ENCODE data around the gene ABCC5.
"Not testable (repeated sequence)": the region's sequence is repeated elsewhere in the genome, so short reads cannot be mapped to it uniquely, and the experiment has no call there.

ABCC5 gene

DNA sequence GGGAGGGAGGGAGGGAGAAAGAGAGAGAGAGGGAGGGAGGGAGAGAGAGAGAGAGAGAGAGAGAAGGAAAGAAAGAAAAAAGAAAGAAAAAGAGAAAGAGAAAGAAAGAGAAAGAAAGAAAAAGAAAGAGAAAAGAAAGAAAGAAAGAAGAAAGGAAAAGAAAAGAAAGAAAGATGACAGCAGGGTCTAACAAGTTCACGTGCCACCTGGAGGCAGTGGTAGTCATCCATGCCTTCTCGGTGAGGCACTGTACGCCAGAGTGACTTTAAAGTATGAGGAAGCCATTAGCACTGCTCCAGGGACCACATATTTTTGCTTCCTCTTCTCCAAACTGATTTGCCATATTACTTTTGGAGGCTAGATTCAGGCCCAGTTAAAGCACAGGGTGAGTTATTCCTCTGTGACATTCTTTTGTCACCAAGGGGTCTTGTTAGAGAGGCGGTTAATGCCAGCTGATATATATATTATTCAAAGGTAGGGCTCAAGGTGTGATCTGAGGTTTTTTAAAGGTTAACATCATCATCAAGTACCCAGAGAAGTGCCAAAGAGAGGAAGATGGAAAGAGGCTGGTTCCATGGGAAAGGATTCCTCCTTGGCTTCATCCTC lies 13.6 kb upstream of the ABCC5 start, which contains the start of gene HTR3D:
TSS of gene HTR3D (plus strand) at position 556 of the 606 bp plus-strand sequence. CDS start at position 556, 0 bp downstream.
- no peaks in the 10 kb centered on the region for H3K79me2 ChIP-seq (ENCODE audit: insufficient read depth, low read length)
- ATAC-seq (ENCODE audit: insufficient read depth, low read depth): no peak
- no peak within 1 kb of the TSS for H3K27ac ChIP-seq (ENCODE audit: low read length)
- no peaks in the 10 kb centered on the region for H3K9me3 ChIP-seq (ENCODE audit: insufficient read depth, low read length, severe bottlenecking)
- no peaks in the 10 kb centered on the region for H3K36me3 ChIP-seq (ENCODE audit: insufficient read depth, low read length)
- peaks cover 7% of the 10 kb centered on the region for H3K27me3 ChIP-seq (ENCODE audit: insufficient read depth, low read length, poor library complexity)
- no peaks in the 10 kb centered on the region for H3K4me1 ChIP-seq (ENCODE audit: insufficient read depth, low read length)
- H3K4me3 ChIP-seq (ENCODE audit: low read depth in 1 of 2, low read length in 2 of 2): no peak within 1 kb of the TSS
- H3K4me2 ChIP-seq (ENCODE audit: insufficient read depth, low read length): no peak within 1 kb of the TSS
- DNase-seq: no peak
- no peak for TF ChIP-seq EZH2 (IDR thresholded peaks at IDR 0.05; ENCODE audit: borderline replicate concordance, low read depth, low read length, severe bottlenecking)
- TF ChIP-seq, protein P1, sequence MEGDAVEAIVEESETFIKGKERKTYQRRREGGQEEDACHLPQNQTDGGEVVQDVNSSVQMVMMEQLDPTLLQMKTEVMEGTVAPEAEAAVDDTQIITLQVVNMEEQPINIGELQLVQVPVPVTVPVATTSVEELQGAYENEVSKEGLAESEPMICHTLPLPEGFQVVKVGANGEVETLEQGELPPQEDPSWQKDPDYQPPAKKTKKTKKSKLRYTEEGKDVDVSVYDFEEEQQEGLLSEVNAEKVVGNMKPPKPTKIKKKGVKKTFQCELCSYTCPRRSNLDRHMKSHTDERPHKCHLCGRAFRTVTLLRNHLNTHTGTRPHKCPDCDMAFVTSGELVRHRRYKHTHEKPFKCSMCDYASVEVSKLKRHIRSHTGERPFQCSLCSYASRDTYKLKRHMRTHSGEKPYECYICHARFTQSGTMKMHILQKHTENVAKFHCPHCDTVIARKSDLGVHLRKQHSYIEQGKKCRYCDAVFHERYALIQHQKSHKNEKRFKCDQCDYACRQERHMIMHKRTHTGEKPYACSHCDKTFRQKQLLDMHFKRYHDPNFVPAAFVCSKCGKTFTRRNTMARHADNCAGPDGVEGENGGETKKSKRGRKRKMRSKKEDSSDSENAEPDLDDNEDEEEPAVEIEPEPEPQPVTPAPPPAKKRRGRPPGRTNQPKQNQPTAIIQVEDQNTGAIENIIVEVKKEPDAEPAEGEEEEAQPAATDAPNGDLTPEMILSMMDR (IDR thresholded peaks at IDR 0.05; ENCODE audit: borderline replicate concordance, extremely low read depth, low read length, poor library complexity, severe bottlenecking): no peak
- no peak within 1 kb of the TSS for H3K9ac ChIP-seq (ENCODE audit: low read depth, low read length)
- no peak within 1 kb of the TSS; the same call in 1 of the 2 replicates for H2AFZ ChIP-seq (ENCODE audit: low read depth, low read length)
- H4K20me1 ChIP-seq (ENCODE audit: insufficient read depth, low read length): no peaks in the 10 kb centered on the region

DNA sequence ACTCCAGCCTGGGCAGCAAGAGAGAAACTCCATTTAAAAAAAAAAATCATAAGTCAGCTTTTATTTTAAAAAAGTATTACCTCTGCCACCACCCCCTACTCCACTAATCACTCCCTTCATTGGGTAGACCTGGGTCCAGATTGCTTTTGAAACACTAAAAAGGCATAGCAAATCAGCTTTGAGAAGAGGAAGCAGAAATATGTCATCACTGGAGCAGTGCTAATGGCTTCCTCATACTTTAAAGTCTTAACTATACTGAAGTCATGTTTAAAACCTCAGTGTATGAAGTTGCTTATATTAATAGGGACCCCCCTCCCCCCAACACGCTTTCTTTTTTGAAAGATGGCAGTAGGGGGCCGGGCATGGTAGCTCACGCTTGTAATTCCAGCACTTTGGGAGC lies 12.9 kb upstream of the ABCC5 start:
- Histone ChIP-seq H3K79me2 (ENCODE audit: insufficient read depth, low read length) (no peaks in the 10 kb centered on the region), H3K36me3 (ENCODE audit: insufficient read depth, low read length) (no peaks in the 10 kb centered on the region), H2AFZ (ENCODE audit: low read depth, low read length) (no peak overlapping the region), H3K27me3 (ENCODE audit: insufficient read depth, low read length, poor library complexity) (peaks cover 6% of the 10 kb centered on the region), H3K9ac (ENCODE audit: low read depth, low read length) (no peak overlapping the region), H3K27ac (ENCODE audit: low read length) (no peak overlapping the region), H3K4me1 (ENCODE audit: insufficient read depth, low read length) (no peaks in the 10 kb centered on the region), H4K20me1 (ENCODE audit: insufficient read depth, low read length) (no peaks in the 10 kb centered on the region), H3K4me2 (ENCODE audit: insufficient read depth, low read length) (no peak overlapping the region), H3K9me3 (ENCODE audit: insufficient read depth, low read length, severe bottlenecking) (no peaks in the 10 kb centered on the region), H3K4me3 (ENCODE audit: low read depth in 1 of 2, low read length in 2 of 2) (no peak overlapping the region)
- no peak for TF ChIP-seq EZH2 (IDR thresholded peaks at IDR 0.05; ENCODE audit: borderline replicate concordance, low read depth, low read length, severe bottlenecking)
- TF ChIP-seq, protein P1 (IDR thresholded peaks at IDR 0.05; ENCODE audit: borderline replicate concordance, extremely low read depth, low read length, poor library complexity, severe bottlenecking): no peak
- ATAC-seq (ENCODE audit: insufficient read depth, low read depth): no peak
- no peak for DNase-seq

DNA sequence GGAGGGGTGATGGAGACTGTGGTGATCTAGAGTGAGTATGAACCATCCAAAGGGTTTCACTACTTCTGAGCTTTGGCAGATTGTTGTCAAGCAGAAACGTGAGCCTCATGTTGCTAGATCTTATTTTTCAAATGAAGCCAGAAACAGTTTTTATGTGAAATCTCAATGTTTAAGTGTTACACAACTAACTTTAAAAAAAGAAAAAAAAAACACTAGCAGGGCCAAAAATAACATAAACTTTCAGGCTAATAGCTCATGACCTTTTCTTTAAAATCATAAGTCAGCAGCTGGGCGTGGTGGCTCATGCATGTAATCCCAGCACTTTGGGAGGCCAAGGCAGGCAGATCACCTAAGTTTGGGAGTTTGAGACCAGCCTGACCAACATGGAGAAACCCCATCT lies 11.8 kb upstream of the ABCC5 start:
- Histone ChIP-seq H3K4me1 (ENCODE audit: insufficient read depth, low read length) (no peaks in the 10 kb centered on the region), H3K27ac (ENCODE audit: low read length) (no peak overlapping the region), H2AFZ (ENCODE audit: low read depth, low read length) (no peak overlapping the region), H3K9me3 (ENCODE audit: insufficient read depth, low read length, severe bottlenecking) (no peaks in the 10 kb centered on the region), H3K4me3 (ENCODE audit: low read depth in 1 of 2, low read length in 2 of 2) (no peak overlapping the region), H3K9ac (ENCODE audit: low read depth, low read length) (no peak overlapping the region), H3K36me3 (ENCODE audit: insufficient read depth, low read length) (no peaks in the 10 kb centered on the region), H3K27me3 (ENCODE audit: insufficient read depth, low read length, poor library complexity) (no peaks in the 10 kb centered on the region), H3K4me2 (ENCODE audit: insufficient read depth, low read length) (no peak overlapping the region), H3K79me2 (ENCODE audit: insufficient read depth, low read length) (no peaks in the 10 kb centered on the region), H4K20me1 (ENCODE audit: insufficient read depth, low read length) (no peaks in the 10 kb centered on the region)
- TF ChIP-seq, protein P1 (IDR thresholded peaks at IDR 0.05; ENCODE audit: borderline replicate concordance, extremely low read depth, low read length, poor library complexity, severe bottlenecking): no peak
- no peak for TF ChIP-seq EZH2 (IDR thresholded peaks at IDR 0.05; ENCODE audit: borderline replicate concordance, low read depth, low read length, severe bottlenecking)
- ATAC-seq (ENCODE audit: insufficient read depth, low read depth): no peak
- DNase-seq: no peak

DNA sequence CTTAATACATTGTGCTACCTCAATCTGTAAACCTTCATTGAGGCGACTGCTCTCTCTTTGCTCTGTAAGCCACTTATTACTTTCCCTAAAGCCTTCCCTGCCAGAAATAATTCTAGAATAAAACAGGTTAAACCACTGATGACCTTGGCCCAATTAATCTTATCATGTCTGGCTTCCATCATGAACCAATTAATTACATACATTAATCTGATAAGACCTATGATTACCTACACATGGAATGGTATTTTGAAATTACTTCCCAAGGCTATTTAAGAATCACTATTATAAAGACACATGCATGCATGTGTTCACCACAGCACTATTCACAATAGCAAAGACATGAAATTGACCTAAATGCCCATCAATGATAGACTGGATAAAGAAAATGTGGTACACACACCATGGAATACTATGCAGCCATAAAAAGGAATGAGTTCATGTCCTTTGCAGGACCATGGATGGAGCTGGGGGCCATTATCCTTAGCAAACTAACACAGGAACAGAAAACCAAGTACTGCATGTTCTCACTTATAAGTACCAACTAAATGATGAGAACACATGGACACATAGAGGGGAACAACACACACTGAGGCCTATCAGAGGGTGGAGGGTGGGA lies 10.7 kb upstream of the ABCC5 start:
- not testable (repeated sequence) for ATAC-seq (ENCODE audit: insufficient read depth, low read depth); DNase-seq; H3K79me2 ChIP-seq (ENCODE audit: insufficient read depth, low read length); H3K4me1 ChIP-seq (ENCODE audit: insufficient read depth, low read length); H3K4me3 ChIP-seq (ENCODE audit: low read depth in 1 of 2, low read length in 2 of 2); H3K36me3 ChIP-seq (ENCODE audit: insufficient read depth, low read length); H3K27ac ChIP-seq (ENCODE audit: low read length); H3K4me2 ChIP-seq (ENCODE audit: insufficient read depth, low read length); H4K20me1 ChIP-seq (ENCODE audit: insufficient read depth, low read length); H2AFZ ChIP-seq (ENCODE audit: low read depth, low read length); H3K9me3 ChIP-seq (ENCODE audit: insufficient read depth, low read length, severe bottlenecking); H3K27me3 ChIP-seq (ENCODE audit: insufficient read depth, low read length, poor library complexity); H3K9ac ChIP-seq (ENCODE audit: low read depth, low read length)

DNA sequence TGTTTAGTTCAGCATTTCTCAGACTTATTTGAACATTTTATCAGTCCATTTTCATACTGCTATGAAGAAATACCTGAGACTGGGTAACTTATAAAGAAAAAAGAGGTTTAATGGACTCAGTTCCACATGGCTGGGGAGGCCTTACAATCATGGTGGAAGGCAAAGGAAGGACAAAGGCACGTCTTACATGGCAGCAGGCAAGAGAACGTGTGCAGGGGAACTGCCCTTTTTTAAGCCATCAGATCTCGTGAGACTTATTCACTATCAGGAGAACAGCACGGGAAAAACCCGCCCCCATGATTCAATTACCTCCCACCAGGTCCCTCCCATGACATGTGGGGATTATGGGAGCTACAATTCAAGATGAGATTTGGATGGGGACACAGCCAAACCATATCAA lies 7.6 kb upstream of the ABCC5 start:
- not testable (repeated sequence) for H3K27ac ChIP-seq (ENCODE audit: low read length); H3K36me3 ChIP-seq (ENCODE audit: insufficient read depth, low read length); H4K20me1 ChIP-seq (ENCODE audit: insufficient read depth, low read length); H3K27me3 ChIP-seq (ENCODE audit: insufficient read depth, low read length, poor library complexity); H3K4me1 ChIP-seq (ENCODE audit: insufficient read depth, low read length); ATAC-seq (ENCODE audit: insufficient read depth, low read depth); H3K9me3 ChIP-seq (ENCODE audit: insufficient read depth, low read length, severe bottlenecking); H3K4me3 ChIP-seq (ENCODE audit: low read depth in 1 of 2, low read length in 2 of 2); H3K4me2 ChIP-seq (ENCODE audit: insufficient read depth, low read length); H3K79me2 ChIP-seq (ENCODE audit: insufficient read depth, low read length); DNase-seq; H3K9ac ChIP-seq (ENCODE audit: low read depth, low read length); H2AFZ ChIP-seq (ENCODE audit: low read depth, low read length)

Measured in DND-41 (cell line).